Kidney glomerular epithelial cell (primary cell): ENCODE measurements around the gene RETN.

Experiments
- DNase-seq: peaks from one replicate; lab custom pipeline; 2025; lab: John Stamatoyannopoulos, UW

Gene RETN

DNA sequence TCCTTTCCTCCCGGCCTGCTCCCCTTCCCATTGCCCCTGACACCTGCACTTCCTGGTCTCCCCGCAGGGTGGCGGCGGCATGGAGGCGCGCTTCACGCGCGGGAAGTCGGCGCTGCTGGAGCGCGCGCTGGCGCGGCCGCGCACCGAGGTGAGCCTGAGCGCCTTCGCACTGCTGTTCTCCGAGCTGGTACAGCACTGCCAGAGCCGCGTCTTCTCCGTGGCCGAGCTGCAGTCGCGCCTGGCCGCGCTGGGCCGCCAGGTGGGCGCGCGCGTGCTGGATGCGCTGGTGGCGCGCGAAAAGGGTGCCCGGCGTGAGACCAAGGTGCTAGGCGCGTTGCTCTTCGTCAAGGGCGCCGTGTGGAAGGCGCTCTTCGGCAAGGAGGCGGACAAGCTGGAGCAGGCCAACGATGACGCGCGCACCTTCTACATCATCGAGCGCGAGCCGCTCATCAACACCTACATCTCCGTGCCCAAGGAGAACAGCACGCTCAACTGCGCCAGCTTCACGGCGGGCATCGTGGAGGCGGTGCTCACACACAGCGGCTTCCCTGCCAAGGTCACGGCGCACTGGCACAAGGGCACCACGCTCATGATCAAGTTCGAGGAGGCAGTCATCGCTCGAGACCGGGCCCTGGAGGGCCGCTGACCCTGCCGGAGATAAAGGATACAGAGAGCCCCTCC, 13.5 kb downstream of the RETN start:
- no peak for DNase-seq

DNA sequence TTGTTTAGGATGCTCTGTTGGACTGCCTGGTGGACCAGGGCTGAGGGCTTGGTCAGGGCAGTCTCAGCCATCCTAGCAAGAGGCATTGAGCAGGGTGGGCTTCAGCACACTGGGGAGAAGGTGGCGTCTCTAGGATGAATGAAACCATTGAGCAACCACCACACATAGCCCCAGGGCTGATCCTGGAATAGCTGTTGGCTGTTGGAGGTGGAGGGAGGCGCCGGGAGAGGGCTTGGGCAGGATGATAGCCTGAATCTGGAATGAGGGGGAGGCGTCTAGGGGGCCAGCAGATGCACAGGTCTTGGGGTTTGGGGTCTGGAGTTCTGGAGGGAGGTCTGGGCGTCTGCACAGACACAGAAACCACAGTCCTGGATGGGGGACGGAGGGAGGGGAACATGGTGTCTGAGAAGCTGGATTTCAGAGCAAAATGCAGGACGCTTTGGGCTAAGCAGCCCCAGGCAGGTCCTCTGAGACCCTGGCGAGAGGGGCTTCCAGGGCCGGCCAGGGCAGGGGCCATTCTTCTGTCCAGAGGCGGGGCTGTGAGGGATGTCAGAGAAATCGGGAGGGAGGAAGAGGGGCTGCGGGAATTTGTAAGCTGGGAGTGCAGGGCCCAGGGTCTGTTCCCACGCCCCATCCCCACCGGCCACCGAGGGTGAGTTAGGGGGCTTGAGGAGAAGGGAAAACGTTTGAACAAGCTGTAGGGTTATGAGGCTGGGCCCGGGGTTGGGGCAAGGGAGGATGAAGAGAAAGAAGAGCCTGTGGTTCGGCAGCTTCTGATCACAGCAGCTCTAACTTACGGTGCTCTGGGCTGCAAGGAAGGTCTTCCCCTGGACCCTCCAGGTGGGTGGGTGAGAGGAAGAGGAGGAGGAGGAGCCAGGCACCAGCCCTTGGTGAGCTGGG, 16.9 kb downstream of the RETN start:
- no peak for DNase-seq

DNA sequence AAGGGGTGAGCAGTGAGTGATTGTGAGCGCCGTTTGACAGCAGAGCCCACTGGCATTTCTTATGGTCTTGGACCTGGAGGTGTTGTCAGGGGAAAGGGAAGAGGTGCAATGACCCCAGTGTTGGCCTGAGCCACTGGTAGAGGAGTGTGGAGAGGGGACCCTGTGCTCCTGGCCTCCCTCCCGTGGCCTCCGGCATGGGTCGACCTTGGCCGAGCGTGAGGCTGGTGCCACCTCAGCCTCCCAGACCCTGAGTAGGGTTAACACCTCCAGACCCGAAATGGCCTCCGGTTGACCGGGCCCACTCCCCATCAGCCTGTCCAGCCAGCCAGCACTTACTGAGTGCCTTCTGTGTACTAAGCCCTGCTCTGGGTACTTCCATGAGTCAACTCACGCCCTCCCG, 18.3 kb downstream of the RETN start:
- DNase-seq = no peak

DNA sequence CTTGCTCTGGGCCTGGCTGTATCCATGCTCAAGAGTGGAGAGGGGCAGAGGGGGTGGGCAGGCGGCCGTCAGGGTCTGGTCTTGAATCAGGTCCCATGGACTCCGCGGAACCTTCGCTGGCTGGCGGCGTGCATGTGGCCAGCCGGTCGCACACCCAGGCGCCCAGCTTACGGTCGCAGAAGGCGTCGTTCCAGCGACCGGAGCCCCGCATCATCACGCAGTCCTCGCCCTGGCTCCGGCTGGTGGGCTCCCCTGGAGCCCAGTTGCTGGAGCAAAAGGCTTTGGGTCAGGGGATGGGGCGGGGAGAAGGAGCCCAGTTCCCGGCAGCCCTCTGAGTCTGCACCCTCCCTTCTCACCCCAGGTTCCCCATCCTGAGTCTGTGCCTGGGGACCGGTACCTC, 20.3 kb downstream of the RETN start:
- no peak for DNase-seq

DNA sequence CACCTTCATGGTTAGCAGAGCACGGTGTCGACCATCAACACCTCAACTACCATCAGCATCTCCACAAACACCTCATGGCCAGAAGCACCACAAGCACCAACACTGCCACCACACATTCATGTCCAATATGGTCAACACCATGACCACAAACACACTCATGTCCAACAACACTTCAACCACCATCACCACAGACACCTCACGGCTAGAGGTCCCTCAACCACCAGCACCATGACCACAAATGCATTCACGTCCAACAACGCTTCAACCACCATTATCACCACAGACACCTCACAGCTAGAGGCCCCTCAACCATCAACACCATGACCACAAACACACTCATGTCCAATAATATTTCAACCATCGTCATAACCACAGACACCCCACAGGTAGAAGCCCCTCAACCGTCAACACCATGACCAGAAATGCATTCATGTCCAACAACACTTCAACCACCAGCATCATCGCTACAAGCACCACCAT, 22.0 kb downstream of the RETN start:
- DNase-seq = no peak

DNA sequence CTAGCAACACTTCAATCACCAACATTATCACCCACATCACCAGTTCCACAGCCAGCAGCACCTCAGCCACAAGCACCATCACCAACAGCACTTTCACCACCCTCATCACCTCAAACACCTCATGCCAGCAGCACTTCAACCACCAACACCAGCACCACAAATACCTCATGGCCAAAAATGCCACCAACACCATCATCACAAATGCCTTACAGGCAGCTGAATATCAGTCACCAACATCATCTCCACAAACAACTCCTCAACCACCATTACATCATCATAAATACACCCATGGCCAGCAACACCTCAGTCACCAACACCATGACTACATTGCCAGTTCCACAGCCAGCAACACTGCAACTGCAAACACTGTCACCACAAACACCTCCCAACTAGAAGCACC, 22.6 kb downstream of the RETN start:
- no peak for DNase-seq

DNA sequence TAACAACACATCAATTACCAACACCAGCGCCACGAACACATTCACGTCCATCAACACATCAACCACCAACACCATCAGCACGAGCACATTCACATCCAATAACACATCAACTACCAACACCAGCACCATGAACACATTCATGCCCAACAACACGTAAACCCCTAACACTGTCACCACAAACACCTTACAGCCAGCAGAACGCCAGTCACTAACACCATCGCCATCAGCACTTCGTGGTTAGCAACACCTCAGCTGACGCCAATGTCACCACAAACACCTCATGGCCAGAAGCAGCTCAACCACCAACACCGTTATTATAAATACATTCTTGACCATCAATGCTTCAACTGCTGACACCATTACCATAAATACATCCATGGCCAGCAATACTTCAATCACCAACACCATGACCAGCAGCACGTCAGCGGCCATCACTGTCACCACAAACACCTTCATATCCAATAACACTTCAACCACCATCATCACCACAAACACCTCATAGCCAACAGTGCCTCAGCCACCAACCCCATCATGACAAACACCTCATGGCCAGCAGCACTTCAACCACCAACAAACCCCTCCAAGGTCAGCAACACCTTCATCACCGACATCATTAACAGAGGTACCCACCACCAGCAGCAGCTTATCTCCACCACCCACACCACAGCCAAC, 23.7 kb downstream of the RETN start:
- DNase-seq = no peak

DNA sequence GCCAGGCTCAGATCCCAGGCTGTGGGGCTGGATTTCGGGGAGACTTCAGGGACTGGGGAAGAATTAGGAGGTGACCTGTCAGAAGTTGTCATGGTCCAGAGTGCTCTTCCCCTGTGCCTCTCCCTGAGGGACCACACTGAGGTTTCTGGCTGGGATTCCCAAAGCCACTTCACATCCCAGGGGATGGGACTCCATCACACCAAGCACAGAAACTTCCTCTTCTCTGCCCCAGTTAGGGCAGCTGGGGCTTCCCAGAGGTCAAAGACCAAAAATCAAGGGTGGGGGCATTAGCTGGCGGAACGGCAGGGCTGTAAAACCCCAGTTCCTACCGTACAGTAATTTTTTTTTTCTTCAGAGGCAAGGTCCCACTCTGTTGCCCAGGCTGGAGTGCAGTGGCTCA, 25.6 kb downstream of the RETN start:
- no peak for DNase-seq

DNA sequence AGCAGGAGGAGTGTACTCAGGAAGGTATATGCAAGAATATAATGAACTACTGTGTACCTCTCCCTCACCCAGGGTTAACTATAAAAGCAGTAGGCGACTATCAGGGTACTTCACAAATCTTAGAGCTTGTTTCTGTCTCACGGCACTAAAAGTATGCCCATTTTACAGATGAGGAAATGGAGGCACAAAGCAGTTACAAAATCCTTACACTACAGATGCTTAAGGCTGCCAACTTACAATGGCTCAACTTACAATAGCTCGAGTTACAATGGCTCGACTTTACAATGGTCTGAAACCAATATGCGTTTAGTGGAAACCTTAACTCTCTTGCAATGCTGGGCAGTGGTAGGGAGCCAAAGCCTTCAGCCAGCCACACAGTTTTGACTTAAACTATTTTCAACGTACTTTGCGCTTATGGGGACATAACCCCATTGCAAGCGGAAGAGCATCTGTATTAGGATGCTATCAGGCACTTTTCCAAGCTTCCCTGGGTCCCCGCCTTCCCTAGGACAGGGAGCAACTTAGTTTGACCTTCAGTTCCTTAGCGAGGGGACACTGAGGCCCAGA, 29.0 kb downstream of the RETN start:
- no peak for DNase-seq

DNA sequence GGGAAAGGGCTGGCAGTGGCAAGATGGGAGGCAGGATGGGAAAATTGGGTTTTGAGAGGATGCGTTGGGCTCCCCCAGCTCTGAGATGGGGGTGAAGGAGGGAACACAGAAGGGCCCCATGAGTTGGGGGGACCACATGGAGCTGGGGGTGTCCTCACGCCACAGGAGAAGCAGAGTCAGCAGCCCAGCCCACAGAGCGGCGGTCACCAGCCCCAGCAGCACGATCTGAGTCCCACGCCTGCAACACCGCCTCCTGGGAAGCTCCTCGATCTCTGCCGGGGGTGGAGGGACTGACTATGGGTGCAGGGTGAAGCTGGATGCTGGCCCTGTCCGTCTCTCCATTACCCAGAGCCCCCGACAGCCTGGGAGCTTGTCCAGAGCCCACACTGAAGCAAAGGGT, 29.7 kb downstream of the RETN start:
- DNase-seq = no peak

DNA sequence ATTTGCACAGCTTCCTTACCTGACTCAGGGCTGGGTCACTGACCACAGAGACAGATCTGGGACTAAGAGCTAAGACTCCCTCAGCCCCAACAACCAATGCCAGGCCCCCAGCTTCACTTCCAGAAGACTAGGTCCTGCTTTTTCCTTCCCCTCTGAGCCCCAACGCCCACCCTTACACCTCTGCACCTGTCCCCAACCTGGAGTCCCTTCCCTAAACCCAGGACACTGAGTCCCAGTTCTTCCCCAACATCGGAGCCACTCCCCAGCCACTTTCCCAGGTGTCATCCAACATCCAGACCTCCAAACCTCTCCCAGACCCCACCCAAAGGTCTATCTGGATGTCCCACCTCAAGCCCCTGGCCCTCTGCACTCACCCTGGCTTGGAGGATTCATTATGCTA, 30.2 kb downstream of the RETN start:
- DNase-seq = no peak

DNA sequence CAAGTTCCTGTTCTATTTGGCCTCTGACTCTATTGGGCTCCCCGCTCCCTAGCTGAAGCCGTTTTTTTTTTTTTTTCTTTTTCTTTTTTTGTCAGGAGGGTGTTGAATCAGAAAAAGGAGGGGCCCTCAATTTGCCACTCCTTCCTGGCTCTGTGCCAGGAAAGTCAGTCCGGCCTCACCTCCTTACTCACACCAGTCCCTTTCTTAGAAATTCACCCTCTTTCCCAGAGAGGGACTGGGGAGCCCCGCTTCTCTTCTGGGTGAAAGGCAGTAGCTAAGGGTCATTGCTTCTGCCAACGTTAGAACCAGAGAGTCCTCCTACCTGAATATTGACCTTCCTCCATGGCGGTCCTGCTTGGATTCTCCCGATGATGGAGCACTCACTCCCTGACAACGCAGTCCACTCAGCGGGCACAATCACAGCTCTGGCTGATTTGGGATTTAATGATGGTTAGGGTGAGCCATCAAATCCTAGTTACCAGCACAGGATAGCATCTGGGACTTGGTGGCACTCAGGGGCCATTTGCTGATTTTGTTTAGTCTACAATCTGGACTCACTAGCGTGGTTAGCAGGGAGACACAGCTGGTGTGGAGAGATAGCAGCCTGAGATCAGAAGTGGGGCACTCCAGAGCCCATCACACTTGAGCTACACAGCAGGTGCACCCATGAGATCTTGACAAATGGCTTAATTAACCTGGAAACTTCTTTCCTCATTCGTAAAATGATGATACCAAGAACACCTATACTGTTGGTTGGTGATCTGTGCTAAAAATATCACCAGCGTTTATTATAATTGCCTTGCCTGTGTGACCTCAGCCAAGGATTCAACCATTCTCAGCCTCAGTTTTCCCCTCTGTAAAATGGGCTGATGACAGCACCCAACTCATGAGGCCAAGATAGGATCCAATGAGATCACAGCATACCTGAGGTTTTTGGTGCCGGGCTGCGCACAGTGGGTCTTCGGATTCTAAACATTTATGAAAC, 30.9 kb downstream of the RETN start:
- no peak for DNase-seq

DNA sequence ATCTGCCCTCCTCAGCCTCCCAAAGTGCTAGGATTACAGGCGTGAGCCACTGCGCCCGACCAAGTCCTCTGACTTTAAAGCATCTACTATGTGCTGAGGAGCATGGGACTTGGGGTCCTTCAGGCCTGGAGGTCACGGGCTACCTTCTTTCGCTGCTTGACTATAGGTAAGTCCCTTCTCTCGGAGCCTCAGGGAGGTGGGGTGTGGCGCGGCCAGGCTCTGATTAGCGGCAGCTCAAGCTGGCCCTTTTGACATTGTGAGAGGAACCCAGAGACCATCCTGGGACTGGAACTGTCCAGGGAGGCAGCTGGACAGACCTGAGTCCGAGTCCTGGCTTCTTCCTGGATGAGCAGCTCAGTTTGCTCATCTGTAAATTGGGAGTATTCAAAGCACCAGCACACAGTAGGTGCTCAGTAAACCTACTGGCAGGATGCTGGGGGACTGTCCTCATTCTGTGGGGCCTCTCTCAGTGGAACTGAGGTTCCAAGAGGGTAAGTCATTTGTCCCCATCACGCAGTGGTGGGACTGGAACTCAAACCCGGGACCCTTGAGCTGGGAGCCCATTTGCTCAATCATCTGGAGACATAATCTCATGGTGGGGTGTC, 32.3 kb downstream of the RETN start:
- DNase-seq = no peak

DNA sequence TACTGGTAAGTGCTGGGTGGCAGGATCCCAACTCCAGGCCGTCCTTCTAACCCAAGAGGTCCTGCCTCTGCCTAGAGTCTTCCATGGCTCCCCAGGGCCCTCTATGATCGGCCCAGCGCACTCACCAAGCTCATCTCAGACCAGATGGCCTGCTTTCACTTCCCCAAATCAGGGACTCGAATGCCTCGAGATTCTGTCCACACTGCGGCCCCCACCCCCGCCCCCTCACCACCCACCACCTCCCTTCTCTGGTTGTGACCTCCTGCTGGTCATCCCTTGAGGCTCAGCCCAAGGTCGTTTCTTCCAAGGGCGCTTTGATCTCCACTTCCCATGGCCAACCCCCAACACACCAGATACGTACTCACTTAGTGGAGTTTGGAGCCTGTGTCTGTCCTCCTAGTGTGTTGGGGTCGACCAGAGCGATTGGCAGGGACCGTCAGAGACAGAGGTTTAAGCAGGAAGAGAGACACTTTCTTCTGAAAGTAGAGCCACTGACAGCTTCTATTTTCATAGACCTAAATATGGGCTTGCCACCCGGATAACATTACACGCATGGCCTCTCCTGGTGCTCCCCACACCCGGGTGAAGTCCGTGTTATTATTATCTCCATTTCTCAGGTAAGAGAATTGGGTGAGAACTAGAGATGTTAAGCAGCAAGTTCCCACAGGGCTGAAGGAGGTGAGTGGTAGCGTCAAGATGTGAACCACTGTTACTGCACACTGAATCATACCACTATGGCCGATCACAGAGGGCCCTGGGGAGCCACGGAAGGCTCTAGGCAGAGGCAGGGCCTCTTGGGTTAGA, 33.0 kb downstream of the RETN start, which contains the start of gene FCER2:
Gene FCER2, minus strand, starts transcription at position 478 of the 804 bp plus-strand sequence. CDS start 2,371 bp downstream, outside the sequence.
- DNase-seq = no peak

DNA sequence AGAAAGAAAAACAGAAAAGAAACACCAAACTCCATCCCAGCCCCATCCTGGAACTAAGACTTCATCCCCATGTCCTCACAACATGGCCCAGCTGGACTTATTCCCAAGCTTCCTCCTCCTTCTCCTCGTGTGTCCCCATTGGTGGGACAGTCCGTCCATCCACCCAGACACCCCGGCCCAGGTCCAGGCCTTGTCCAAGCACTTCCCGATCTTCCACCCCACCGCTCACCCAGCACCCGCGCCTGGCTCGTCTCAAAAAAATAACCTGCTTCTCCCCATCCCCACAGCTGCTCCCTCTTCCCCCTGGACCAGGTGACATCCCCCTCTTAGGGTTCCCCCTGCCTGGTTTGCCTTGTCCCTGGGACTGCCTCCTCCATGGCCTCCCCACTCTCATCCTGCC, 34.5 kb downstream of the RETN start:
- DNase-seq = no peak

DNA sequence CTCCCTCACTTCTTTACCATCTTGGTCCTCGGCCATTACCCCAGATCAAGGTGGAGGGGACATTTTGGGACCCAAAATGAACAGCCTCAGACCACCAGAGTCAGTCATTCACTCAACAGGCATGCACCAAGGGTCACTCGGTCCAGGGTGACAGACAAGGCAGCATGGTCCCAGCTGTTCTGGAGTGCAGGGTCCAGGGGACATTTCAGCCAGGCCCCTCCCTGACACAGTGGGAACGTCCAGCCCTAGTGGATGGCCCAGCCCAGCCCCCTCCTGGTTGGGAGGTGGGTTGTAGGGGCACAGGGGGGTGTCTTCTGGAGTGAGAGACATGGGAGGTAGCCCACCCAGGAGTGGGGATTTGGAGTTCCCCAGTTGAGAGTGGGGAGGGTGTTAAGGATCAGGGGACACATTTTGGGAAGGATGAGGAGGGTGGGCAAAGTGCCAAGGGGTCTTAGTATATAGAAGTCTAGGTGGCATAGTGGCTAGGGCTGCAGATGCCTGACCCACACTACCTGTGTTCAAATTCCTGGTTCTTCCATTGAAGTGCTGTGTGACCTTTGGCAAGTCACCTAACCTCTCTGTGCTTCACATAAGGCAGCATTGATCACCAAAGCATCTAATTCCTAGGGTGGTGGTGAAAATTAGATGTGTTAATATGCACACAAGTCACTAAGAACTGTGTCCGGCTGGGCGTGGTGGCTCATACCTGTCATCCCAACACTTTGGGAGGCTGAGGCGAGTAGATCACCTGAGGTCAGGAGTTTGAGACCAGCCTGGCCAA, 35.6 kb downstream of the RETN start:
- DNase-seq = no peak

DNA sequence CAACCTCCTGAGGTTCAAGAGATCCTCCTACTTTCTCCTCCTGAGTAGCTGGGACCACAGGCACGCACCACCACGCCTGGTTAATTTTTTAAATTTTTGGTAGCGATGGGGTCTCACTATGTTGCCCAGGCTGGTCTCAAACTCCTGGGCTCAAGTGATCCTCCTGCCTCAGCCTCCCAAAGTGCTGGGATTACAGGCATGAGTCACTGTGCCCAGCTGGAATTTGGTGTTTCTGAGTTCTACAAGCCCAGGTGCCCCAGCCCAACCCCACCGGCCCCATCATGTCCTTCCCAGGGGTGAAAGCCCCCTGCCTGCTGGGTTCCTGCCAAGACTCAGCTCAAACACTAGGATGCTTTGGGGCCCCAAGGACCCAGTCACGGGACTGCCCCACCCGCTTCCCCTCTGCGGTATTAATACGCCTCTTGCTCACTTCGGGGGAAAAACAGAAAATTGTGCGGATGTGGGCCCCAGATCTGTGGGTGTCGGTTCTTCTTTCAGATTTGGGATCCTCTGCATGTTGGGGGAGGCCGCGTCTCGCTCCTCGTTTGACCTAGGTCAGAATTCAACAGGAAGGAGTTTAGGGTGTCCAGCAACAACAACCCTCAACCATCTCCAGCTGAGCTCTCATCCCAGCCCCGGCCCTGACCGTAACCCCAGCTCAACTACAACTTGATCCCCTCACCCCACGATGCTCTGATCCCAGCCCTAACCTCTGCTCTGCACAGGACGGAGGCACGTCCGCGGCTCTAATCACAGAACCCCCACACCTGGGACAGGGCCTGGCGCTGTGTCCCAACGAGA, 36.7 kb downstream of the RETN start:
- no peak for DNase-seq
